GM19463 (cell line): ENCODE results near the gene CCDC93.

Experiments used
- ATAC-seq: cut with Tn5 transposase; IDR thresholded peaks from one replicate; pipeline ENCODE4 v1.9.1; 2021; ENCODE audit warnings: mild to moderate bottlenecking, moderate library complexity; ENCODE audit not compliant: unreplicated experiment

CCDC93 gene

GRCh38 chr2:117921520-117921919 lies 92.3 kb downstream of the CCDC93 start:
- no peak for ATAC-seq

GRCh38 chr2:117918608-117919007 lies 95.3 kb downstream of the CCDC93 start:
- ATAC-seq = no peak

GRCh38 chr2:117917223-117917917 lies 96.5 kb downstream of the CCDC93 start:
- no peak for ATAC-seq

DNA sequence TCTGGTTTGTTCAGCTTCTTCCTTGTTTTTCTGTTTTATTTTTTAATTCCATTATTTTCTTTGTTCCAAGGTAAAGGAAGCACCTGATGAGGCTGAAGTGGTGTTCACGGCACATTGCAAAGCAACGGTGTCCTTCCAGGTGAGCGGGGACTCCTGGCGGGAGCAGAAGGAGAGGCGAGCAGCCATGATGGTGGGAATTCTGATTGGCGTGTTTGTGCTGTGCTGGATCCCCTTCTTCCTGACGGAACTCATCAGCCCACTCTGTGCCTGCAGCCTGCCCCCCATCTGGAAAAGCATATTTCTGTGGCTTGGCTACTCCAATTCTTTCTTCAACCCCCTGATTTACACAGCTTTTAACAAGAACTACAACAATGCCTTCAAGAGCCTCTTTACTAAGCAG lies 110.9 kb downstream of the CCDC93 start:
- no peak for ATAC-seq

DNA sequence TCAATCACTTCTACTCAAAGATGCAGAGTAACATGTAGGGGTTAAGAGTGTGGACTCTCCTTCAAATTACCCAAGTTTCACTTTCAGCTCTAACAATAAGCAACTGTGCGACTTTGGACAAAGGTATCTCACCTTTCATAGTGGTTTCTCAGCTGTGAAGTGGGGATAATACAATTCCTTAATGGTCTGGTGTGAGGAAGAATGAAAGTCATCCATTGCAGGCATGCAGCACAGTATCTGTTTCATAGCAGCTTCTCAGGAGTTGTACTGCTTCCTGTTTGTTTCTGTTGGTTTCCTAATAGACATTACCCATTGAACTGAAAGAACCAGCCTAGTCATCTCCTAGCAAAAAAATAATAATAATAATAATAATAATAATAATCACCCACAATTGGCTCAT lies 125.0 kb downstream of the CCDC93 start:
- no peak for ATAC-seq

GRCh38 chr2:117885308-117885707 lies 128.6 kb downstream of the CCDC93 start:
- no peak for ATAC-seq

GRCh38 chr2:117879003-117879402 lies 134.9 kb downstream of the CCDC93 start:
- no peak for ATAC-seq

- ATAC-seq = no peak
Measured at GRCh38 chr2:117875786-117876185, 138.1 kb downstream of the CCDC93 start.
